SHP77 treated with DMSO at 0.1 percent for 48 hours (cell line): ENCODE data around the gene WDFY4.

ENCODE experiments used
- DNase-seq: peaks from one replicate; lab custom pipeline; 2025; lab: John Stamatoyannopoulos, UW

Gene WDFY4

DNA sequence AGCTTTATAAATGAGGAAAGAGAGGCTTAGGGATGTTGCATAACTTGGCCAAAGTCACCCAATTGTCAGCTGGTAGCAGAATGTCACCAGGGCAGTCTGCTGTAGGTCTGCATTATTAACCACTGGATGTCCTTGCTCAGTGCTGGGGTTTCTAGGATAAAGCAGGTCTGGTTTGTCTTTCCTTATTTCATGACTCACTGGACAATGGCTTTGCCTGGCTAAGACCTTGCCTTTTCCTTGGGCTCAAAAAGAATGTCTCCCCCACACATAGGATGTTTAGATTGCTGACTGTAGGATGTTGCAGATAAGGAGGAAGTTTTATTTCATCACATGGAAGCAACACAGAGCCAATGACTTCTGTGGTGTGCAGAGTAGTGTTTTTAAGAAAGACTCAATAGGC is 29.4 kb downstream of the WDFY4 start:
- no peak for DNase-seq

DNA sequence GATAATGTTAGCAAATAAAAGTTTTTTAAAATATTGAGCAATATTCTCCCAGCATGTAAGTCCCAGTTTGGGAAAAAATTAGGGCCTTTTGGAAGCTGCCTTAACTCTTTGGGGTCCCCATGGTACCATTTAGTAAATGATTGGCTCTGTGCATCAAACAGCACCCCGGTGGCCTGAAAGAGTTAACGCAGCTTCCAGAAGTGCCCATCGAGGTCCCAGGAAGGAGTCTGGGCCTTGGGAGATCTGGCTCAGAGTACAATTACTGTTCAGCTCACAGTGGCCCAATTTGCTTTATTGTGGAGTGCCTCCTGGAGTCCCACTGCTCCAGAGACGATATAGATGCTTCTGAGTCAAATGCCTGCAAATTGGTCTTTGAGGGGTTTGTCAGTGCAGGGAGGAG is 31.7 kb downstream of the WDFY4 start:
- no peak for DNase-seq

DNA sequence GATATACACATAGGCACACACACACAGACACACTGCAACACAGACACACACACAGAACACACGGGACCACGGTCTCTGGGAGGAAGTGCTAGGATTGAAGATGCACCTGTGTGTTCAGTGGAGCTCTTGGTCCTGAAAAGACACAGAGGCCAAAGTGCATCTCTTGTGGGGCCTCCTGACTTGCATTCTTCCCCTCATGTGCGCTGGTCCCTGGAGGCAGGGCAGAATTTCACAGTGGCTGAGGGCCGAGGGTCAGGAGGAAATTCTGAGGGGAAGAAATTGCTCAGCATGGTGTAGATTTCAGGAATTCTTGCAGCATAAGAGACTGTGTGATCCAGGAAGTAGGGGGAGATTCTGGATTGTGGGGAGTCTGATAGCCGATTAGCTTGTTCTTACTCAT is 35.9 kb downstream of the WDFY4 start:
- no peak for DNase-seq

DNA sequence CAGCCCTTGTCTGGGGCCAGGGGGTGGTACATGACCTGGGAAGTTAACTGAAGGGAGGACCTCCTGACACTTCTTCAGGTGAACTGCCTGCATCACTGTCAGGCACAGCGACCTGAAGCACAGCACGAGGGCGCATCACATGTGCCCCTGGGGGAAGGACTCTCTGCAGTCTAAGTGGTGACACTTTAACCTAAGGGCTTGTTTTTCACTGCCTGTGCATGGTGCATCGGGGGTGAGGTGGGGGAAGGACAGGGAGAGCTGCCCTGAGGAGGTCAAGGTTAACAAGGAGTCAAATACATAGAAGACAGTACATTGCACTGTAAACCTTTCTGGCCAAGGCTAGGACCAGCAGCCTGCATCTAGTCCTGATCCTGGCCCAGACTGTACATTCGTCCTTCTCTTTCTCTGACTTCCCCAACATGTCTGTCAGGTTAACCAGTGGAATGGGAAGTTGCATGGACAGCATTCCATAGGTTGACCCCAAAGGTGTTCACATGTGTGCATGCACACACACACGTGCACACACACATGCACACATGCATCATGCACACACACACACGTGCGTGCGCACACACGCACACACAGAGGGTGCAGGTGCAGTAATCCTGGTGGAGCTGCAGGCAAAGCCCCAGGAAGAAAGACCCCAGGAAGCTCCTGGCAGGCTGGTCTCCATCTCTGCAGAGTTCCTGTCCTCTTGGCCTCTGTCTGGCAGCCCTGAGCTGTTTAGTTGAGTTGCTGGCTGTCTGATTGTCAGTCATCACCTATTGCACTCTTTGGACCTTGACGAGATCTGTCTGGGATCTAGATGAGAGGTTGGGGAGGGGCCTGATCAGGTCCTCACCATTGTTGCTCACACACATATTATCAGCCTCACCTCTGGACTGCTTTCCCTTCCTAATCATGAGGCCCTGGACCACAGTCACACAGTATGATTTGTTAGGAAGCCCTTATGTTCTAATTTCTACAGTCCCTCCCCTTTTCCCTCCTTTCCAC is 37.8 kb downstream of the WDFY4 start:
- no peak for DNase-seq

DNA sequence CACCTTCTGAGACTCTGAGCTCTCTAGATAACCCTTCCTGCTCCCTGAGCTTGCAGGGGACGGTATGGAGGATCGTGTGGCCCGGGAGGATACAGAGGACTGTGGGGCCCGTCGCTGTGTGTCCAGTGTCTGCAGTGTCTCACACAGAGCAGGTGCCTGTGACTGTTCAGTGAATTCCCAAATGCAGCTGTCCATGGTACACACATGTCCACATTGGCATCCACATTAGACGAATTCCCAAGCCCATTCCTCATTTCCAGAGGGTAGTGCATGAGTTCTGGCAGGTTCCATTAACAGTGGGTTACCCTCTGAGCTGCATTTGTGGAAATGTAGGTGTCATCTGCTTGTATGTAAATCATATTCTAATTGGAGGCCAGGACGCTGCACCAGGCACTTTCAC is 39.5 kb downstream of the WDFY4 start:
- no peak for DNase-seq

DNA sequence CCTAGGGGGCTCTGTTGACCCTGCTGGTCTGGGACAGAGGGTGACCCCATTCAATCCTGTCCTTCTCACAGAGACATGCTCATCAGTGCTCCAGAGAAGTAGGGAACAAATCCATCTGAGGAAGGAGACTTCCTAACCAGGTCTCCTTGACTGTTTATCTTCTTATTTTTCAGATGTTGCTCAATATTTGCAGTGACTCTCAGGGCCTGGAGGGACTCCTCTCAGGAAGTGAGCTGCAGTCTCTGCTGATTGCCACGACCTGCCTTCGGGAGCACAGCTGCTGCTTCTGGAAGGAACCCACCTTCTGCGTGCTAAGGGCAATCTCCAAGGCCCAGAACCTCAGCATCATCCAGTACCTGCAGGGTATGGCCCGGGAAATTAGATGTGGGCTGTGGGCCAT is 41.0 kb downstream of the WDFY4 start:
- no peak for DNase-seq

DNA sequence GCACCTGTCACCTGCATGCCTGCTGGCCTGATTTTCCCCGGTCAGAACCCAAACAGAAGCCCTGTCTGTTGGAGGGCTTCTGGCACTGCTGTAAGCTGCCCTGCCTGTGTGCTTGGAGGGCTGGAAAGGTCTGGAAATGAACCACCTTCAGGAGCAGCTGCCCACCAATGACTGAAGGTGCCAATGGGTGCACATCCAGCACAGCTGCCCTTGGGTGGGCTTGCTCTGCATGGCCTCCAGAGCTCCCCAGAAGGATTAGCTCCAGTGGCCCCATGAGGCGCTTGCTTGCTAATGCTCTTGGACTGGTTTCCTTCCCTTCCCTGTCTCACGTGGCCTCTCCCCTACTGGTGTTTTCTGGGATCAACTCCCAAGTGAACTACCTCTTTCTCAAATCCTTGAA is 43.2 kb downstream of the WDFY4 start:
- DNase-seq, result no peak

DNA sequence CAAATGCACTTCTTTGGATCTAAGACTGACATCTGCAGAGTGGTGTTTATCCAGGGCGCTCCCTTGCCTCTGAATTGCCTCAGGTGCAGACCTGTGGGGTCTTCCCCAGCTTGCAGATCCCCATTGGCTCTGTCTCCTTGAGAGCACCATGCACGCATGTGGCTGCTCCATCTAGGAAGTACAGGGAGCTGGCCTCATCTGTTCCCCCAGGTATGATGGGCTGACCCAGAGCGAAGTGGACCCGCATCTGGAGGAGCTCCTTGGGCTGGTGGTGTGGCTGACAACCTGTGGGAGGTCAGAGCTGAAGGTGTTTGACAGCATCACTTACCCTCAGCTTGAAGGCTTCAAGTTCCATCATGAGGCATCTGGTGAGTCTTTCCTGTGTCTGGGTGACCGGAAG is 44.5 kb downstream of the WDFY4 start:
- no peak for DNase-seq

DNA sequence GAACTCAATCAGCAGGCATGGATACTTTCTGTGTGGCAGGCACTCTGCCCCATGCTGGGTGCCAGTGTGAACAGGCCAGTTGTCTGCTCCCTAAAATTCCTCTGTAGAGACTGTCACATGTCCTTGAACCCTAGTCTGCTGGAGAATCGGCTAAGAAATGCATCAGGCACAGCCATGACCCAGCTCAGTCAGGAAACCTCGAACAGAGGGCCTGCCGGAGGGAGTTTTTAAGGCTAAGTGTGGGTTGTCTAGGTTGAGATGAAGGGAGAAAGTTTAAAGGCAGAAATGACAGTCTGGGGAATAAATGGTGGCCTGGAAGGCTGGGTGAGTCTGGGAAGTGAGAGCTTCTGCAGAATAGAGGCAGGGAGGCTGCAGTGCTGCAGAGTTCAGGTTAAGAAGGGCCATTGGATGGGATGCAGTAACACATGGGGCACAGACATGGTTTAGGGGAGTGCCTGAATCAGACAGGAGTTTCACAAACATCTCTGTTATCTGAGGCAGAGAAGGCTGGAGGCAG is 45.3 kb downstream of the WDFY4 start:
- no peak for DNase-seq

DNA sequence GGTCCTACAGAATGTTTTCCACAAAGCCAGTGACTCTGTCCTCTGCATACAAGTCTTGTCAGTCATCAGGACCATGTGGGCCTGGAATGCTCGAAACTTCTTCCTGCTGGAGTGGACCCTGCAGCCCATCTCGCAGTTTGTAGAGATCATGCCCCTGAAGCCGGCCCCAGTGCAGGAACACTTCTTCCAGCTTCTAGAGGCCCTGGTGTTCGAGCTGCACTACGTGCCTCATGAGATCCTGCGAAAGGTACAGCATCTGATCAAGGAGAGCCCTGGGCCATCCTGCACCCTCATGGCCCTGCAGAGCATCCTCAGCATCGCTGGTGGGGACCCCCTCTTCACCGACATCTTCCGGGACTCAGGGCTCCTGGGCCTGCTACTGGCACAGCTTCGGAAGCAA is 46.5 kb downstream of the WDFY4 start:
- DNase-seq, result no peak

DNA sequence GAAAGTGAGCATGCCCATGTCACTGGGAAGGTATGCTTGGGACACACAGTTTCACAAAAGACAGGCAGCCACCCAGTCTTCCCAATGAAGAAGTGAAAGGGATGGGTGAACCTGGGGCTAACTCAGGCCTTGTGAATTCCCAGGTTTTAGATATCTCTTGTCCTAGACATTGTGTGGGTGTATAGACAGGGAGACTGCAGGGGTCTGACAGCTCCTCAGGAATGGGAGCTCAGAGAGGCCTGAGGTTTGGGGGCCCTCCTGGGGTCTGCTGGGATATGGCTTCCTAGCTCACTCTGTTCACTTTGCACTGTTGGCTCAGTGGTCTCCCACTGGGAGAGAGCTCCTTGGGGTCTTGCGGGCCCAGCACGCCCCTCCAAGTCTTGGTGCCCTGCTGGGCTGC is 47.0 kb downstream of the WDFY4 start:
- DNase-seq, result no peak

DNA sequence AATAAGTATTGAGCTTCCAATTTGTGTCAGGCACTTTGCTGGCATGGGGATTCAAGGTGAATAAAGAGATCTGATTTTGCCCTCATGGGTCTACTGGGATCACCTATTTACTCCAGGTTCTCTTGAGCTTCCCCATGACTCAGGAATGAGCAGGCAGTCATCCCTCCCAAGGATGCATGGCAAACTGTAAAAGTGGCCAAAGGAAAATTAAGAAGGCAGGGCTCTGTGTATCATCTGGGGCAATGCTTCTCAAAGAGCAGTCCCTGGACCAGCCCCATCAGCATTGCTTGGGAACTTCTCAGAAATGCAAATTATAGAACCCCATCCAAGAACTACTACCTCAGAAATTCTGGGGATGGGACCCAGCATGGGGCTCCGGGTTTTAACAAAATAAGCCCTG is 48.7 kb downstream of the WDFY4 start:
- no peak for DNase-seq

DNA sequence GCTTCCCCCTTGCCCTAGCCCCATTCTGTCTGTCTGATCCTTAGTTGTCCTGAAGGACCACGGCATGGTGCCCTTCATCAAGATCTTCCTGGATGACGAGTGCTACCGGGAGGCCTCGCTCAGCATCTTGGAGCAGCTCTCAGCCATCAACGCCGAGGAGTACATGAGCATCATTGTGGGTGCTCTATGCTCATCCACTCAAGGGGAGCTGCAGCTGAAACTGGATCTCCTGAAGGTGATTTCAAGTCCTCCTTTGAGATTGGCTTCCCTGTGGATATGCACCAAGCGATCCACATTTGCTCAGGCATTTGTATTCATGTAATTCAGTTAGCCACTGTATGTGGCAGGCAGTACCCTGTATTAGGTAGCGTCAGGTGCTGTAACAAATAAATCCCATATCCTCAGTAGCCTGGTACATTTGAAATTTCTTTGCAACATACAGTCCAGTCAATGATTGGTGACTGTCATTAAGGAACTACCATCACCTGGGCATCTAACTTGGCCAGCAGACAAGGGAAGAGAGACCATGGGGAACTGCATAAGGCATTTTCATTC is 51.2 kb downstream of the WDFY4 start:
- no peak for DNase-seq

DNA sequence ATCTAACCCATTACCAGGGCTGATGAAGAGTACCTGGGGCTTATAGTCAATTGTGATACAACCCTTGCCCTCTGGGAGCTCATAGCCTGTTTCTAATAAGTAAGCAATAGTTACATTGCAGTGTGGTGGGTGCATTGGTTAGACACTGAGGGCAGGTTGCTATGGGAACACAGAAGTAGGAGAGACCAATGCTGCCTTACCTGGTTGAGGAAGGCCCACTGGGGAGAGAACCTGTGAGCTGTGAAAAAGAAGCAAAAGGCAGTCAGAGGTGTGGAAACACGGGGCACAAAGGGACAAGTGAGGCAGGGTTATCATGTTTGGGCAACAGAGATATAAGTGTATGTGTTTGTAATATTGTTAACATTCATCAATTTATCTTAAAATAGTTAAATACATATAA is 51.9 kb downstream of the WDFY4 start:
- no peak for DNase-seq

DNA sequence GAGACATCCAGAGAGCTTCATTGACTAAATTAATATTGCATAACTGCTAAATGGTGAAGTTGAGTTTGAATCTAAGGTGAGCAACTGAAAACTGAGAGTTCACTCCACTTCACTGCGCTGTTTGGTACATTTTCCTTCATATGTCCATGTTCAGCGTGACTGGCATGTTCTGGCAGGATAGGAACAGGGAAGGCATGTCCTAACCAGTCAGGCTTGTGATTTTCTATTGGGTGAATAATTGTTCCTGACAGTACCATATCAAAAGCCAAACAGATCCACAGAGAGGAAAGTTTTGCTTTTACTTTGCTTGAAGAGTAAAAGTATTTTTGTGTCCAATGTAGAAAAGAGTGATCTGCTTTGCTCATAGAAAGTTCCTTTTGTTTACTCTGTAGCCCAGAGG is 53.2 kb downstream of the WDFY4 start:
- no peak for DNase-seq

DNA sequence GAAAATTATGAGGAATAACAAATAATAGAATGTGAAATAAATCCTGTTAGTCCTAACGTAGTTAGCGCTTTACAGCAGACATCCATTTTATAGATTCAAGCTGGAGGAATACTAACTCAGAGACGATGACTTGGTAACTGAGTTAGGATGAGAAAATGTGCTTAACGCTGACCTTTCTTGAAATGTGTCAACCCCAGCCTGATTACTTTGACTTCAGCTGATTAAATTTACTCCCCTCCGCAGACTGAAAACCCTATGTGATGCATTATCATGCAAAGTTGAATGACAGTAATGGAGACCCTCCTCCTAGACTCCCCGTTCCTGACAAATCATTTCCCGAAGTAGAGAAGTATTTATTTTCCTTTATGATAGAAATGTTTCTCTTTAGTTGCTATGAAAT is 54.5 kb downstream of the WDFY4 start:
- no peak for DNase-seq

DNA sequence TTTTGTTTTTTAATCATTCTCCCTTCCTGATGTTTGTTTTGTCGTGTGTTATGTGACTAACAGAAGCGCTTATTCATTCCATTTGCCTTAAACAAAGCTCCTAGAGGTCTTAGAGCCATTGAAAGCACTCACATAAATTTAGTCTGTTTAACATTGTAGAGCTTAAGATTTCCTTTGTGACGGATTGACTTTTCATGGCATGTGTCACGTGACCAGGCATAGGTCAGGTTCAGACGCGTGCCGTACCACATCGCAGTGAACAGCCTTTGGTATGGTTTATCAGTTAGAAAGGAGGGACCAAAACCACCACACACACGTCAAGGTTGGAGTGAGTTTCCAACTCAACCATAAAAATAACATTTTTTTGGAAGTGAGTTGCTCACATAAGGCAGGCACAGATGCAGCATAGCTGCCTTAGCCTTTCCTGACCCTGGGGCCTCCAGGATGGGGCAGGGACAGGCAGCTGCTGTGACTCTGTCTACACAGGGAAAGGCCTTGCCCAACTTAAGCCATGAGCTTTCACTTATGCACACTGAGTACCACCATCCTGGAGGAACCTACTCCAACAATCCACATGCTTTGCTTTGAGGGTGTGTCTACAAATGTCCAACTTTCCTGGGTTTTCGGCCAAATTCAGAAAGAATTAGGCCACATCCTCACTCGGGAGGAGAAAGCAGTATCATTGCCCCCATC is 55.5 kb downstream of the WDFY4 start:
- DNase-seq, result no peak

DNA sequence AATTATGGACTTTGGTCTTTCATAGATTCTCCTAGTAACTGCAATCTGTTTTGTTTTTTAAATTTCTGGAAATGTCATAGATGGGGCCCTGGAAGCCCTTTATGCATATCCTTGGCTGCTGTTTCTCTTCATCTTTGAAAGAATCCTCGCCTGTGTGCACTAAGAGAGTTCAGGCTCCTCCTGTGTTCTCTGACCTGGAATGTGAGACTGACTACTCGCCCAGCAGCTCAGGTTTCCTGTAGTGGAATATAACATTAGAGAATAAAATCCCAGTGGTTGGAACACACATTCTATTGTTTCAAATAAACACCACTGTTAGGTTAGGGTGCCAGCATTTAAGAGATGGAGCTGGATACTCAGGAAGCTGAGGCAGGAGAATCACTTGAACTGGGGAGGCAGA is 56.3 kb downstream of the WDFY4 start:
- no peak for DNase-seq

DNA sequence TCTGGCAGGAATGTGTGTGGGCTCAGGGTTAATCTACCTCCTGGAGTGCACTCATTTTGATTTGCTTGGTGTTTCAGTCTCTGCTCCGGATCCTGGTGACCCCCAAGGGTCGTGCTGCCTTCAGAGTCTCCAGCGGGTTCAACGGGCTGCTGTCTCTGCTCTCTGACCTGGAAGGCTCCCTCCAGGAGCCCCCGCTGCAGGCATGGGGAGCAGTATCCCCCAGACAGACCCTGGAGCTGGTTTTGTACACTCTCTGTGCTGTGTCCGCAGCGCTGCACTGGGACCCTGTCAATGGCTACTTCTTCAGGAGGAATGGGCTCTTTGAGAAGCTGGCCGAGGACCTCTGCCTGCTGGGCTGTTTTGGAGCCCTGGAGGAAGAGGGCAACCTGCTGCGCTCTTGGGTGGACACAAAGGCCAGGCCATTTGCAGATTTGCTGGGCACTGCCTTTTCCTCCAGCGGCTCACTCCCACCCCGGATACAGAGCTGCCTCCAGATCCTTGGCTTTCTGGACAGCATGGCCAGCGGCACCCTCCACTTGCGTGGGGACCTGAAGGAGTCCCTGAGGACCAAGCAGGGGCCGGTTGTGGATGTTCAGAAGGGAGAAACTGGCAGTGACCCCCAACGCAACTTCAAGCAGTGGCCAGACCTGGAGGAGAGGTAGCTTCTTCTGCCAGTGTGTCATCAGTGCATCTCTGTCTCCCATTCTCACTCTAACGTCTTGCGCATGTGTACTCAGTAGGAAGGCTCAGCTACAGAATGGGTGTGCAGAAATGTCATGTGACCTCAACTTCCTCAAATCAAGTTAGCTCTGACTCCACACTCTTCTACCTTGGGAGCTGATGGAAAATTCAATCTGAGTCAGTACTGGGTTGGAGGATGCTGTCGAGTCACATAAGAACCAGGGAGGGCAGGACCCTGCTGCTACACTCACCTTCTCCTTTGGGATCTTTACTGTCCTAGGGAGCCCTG is 58.5 kb downstream of the WDFY4 start:
- DNase-seq, result no peak

DNA sequence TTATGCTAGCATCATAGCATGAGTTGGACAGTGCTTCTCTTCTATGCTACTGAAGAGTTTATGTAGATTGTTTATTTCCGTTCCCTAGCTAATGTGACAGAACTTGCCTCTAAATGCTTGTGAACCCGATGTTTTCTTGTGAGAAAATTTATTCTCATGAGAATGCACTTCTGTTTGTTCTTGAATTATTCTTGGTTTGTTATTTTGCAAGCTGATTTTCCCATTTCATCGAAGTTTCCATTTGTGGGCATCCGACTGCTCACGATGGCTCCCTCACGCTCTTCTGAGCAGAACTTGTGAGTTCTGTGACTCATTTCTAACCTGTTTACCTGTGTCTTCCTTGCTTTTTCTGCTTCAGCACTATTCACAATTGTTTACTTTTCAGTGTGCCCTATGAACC is 59.9 kb downstream of the WDFY4 start:
- DNase-seq, result no peak

DNA sequence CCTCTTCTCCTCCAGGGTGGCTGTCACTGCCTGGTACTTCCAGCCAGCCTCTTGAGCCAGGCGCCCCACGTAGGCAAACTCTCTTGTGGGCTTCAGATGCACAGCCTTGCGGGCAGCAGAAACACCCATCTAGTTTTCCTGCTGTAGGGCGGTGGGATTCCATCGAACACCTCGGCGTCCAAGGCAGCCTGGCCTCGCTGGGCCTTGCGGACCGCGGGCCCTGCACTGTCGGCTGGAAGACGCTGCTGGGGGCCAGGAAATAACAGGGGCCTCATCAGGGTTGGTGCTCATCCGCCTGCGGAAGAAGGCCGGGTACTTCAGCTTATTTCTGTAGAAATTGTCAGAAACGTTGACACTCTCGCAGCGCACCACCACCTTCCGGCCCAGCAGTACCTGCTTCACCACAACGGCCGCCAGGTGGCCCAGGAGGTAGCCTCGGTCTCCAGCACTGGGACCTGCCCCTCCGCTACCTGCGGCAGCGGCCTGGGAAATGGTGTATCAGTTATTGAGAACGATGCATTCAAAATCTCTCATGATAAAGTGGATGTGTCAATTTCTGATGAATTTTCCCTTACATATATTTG is 61.1 kb downstream of the WDFY4 start:
- no peak for DNase-seq
